Cardiac fibroblast (primary cell): ENCODE measurements around the gene ASPDH.

ENCODE experiments used
- DNase-seq, 2 donors: peaks; one replicate each; pipeline versions ENCODE4 v3.0.0 to v3.0.0-alpha.2; 2010; ENCODE audit warnings: low read depth in 2 of 2
- H3K4me3 ChIP-seq, 2 donors: replicated peaks in 1 of 2; 1 replicate in 1 of 2; 2 replicates in 1 of 2; pipeline ENCODE4 v1.5.1; 2011; ENCODE audit warnings: low read depth in 2 of 2, low read length in 2 of 2, mild to moderate bottlenecking in 2 of 2, moderate library complexity in 1 of 2
- CTCF ChIP-seq: IDR thresholded peaks from one replicate; pipeline ENCODE4 v1.5.1; 2011; ENCODE audit warnings: low read depth, mild to moderate bottlenecking, low read length, inconsistent platforms

The ASPDH gene

GRCh38 chr19:50514346-50515167 lies 844 bp upstream of the ASPDH start:
- no peak for DNase-seq
- H3K4me3 ChIP-seq, result no peak overlapping the region
- TF ChIP-seq CTCF, result no peak

GRCh38 chr19:50512999-50513745 lies 541 bp downstream of the ASPDH start:
- no peak for DNase-seq
- H3K4me3 ChIP-seq, result no peak overlapping the region
- TF ChIP-seq CTCF, result no peak

- no peak for DNase-seq
- TF ChIP-seq CTCF, result no peak
These were observed 1.4 kb downstream of the ASPDH start for GRCh38 chr19:50512112-50512998.

GRCh38 chr19:50511069-50511822 lies 2.5 kb downstream of the ASPDH start, which contains the start of gene JOSD2:
Gene JOSD2 (minus strand): TSS chr19:50511191. CDS start chr19:50510431, 760 bp downstream.
- peak; percentile 100 for DNase-seq
- TF ChIP-seq CTCF, result no peak
- peak within 1 kb of the TSS; percentile 79 to 84 for H3K4me3 ChIP-seq

More at GRCh38 chr19:50512112-50512998, 1.4 kb downstream of the ASPDH start:
- peak overlapping the region in 1 of 2 donors; percentile 69 for H3K4me3 ChIP-seq

- DNase-seq, result peak in 1 of 2 donors; percentile 17
- TF ChIP-seq CTCF, result no peak
- H3K4me3 ChIP-seq, result peak overlapping the region; percentile 79 to 84
These were observed 3.0 kb downstream of the ASPDH start for GRCh38 chr19:50510700-50511068.
